Measurements from ENCODE around the gene EXOC4.
"Not testable (repeated sequence)": the region's sequence is repeated elsewhere in the genome, so short reads cannot be mapped to it uniquely, and the experiment has no call there.

Gene EXOC4

GRCh38 chr7:133857376-133858119 is 604.7 kb downstream of the EXOC4 start:
- no peak for DNase-seq

DNA sequence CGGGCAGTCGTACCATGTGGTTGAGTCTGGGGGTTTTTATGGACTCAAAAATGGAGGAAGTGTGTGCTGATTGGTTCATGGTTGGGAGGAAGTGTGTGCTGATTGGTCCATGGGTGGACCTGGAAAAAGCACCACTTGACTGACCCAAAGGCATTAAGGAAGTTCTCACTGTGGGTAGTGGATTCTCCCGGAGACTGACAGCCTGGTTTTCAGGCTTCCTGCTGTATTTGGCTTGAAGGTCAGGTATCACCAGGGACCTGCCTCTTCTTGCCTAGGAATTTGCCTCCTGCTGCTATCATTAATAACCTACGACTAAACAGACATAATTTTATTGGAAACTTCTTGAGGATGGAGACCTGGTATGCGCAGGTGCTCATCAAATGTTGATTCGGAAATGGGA is 605.4 kb downstream of the EXOC4 start:
- no peak for DNase-seq

DNA sequence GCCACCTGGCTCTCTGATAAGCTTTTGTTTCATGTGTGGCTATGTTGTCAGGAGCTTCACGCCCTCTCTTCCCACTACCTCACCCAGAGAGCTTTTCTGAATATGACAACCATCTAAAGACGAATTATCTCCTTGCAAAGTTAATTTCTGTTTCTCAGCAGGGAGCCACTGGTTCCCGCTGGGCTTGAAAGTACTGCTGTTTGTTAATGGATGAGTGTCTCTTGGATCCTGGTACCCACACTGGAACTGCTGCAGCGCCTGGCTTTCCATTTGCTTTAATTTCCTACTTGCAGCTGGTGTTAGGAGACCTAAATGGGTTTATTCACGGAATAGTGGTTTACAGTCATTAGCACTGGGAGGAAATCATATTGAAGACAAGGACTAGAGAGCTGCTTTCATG is 606.4 kb downstream of the EXOC4 start:
- DNase-seq, result no peak

- DNase-seq, result no peak
These were observed 607.1 kb downstream of the EXOC4 start for GRCh38 chr7:133859871-133860450.

GRCh38 chr7:133860628-133861335 is 607.9 kb downstream of the EXOC4 start:
- DNase-seq, result no peak

DNA sequence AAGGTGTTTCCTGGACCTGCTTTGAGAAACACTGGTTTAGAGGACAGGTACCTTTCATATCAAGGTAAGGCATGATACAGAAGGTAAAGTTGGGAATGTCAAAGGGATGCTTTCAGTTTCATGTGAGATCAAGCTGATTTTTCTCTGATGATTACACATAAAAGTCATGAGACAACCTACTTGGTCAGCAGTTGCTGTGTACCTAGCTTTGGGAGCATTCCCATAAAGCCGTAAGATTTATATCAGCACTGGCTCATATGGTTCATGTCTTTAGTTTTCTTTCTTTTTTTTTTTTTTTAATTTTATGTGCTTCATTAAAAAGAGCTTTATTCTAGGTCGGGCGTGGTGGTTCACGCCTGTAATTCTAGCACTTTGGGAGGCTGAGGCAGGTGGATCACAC is 609.0 kb downstream of the EXOC4 start:
- no peak for DNase-seq

DNA sequence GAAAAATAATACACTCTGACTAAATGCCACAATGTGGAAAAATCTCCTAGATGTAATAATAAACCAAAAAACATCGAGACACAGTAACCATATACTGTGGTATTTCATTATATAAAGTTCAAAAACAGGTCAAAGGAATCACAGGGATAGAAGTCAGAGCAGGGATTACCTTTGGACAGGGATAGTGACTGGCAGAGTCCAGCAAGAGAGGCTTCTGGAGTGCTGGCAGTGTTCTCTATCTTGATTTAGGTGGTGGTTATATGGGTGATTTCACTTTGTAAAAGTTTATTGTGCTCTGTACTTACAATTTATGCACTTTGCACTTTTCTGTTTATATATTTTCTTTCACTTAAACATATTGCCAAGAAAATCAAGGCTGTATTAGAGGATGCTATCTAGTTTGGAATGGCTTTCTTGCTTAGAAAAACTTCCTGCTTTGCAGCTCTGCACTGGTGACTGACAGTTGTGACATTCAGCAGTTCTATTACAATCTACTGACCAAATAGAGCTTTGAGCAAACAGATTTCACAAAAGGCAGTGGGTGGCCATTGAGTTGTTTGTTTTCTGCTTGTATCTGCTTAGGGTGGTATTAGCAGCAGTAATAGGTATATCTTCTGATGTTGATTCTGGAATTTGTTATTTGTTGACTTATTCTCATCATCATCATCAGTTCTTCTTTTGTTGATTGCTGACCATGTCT is 610.6 kb downstream of the EXOC4 start:
- no peak for DNase-seq

DNA sequence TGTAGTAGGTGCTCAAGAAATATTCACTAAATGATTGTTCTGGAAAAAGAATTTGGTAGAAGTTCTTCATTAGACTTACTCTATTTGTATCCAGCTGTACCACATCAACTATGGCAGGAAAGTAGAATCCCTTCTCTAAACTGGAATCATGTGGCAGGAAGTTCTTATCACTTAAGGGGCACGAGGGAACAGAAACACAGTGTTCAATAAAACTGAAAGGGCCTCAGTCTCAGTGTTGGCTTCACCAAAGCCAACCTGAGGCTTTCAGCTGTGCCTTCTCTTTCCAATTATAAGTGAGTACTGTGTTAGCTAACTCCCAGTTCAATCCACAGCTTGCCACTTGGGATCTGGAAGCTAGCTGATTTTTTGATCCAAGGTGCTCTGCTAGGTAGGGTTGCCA is 616.7 kb downstream of the EXOC4 start:
- DNase-seq, result no peak

DNA sequence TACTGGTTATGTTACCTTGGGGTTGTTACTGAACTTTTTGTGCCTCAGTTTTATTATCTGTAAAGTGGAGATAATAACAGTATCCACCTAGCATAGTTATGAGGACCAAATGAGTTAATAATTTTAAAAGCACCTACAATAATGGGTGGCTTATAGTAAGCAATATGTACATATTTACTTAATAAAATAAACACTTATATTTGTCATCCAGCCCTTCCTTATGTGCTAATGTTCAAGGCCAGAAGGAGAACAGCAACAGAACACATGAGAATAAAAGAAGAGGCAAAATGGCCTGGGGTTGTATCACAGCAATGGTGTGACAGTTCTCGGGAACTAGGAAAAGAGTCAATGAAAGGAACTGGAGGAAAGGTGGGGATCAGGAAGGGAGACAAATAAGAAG is 618.9 kb downstream of the EXOC4 start:
- DNase-seq, result no peak

DNA sequence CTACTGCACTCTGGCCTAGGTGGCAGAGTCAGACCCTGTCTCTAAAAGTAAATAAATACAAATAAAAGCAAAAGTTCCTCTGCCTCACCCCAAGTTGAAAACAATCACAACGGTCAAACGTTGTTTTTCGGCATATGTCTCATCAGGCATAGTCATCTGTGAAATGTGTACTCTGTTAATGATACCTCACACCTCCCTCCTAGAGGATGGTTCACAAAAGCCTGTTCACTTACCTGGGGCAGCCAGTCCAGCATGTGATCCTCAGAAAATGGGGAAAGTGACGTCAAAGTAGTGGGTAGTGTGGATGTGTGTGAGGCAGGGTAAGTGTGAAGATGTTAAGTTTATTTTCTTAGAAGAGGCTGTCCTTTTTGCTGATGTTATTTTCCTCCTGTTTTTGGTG is 620.3 kb downstream of the EXOC4 start:
- no peak for DNase-seq

DNA sequence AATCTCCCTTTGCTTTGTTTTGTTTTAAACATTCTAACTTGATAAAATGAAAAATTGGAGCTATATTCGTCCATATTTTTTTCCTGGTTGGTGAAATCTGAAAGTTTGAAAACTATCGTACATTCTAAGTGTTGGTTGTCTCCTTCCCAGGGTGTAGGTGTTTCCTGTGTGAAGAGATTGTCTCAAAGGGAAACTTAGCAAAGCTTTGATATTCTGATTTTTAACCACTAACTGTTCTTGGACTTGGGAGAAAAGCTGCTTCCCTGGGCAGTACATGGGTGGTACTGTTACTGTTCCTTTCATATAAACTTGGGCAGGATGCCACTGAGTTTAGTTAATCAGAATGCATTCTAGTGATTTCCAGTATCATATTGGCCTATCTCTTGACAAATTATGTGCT is 620.8 kb downstream of the EXOC4 start:
- no peak for DNase-seq

DNA sequence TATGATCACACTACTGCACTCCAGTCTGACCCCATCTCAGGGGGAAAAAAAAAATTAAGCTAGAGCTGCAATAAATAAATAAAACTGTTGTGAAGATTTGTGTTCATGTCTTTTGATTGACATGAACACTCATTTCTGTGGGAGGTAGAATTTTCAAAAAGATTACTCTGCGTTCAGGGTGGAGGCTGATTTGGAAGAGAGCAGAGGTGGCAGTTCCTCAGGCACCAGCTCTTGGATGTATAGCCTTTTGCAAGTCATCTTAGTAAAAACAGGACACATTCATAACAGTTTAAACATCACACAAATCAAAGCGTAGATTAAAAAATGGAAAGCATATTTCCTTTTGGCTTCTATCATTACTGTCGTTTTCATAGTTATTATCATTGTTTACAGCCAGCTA is 630.7 kb downstream of the EXOC4 start:
- no peak for DNase-seq

DNA sequence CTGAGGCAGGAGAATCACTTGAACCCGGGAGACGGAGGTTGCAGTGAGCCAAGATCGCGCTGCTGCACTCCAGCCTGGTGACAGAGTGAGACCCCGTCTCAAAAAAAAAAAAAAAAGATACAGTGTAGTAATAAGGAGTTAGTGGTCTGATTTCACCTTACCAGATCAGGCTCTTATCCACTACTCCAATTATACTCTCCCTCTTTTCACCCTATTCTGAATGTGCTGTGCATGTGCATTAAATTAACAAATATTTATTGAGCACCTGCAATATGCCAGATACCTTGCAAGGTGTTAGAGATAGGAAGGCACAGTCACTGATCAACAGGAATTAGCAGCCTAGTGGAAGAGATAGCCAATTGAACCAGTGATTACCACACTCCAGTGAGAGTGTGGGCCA is 632.3 kb downstream of the EXOC4 start:
- DNase-seq, result no peak

DNA sequence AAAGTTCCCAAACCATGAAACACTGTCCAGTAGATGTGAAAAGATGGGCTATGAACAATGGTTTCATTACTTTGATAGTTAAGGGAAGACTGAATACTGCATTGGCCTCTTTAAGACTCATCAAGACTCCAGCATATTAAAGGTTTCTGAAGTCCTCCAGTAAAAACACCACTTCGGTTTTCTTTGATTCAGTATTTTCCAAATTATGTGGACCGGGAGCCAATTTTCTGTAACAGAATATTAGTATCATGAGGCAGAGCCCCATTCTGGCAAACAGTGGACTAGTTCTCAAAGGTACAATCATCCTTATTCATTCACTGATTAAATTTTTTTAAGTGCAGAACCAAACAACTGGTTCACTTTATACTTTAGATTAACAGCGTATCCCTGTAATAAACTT is 633.2 kb downstream of the EXOC4 start:
- DNase-seq, result no peak

DNA sequence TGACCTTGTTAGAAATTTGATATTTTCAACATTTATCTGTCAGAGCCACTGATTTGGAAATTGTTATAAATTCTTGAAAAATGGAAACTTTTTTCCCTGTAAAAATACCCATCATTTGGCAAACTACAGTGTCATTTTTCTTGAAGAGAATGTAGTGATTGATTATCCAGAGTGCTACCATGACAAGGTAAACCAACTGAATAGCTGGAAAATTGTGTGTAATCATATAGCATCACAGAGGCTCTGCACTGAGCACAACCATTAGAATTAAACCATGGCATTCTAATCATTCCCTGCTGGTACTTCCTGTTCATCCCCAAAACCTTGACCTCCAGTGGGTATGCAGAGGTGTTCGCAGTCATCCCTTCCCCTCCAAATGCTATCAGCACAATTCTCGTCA is 633.9 kb downstream of the EXOC4 start:
- DNase-seq, result no peak

DNA sequence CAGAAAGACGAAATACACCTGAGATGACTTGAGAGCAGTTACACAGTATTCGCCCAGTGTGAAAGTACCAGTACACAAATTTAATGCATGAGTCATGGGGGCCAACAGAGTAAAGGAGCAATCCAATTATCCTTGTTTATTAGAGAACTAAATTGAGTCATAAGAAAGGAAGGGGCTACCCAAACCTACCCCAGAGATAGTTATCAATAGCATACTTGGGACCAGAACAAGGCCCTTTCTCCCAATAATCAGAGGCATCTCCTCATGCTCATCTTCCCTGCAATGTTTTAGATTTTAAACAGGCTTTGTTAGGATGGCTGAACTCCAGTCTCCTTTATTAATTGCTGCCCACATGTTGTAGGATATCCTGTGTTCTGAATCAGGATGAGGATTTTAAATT is 634.6 kb downstream of the EXOC4 start:
- no peak for DNase-seq

DNA sequence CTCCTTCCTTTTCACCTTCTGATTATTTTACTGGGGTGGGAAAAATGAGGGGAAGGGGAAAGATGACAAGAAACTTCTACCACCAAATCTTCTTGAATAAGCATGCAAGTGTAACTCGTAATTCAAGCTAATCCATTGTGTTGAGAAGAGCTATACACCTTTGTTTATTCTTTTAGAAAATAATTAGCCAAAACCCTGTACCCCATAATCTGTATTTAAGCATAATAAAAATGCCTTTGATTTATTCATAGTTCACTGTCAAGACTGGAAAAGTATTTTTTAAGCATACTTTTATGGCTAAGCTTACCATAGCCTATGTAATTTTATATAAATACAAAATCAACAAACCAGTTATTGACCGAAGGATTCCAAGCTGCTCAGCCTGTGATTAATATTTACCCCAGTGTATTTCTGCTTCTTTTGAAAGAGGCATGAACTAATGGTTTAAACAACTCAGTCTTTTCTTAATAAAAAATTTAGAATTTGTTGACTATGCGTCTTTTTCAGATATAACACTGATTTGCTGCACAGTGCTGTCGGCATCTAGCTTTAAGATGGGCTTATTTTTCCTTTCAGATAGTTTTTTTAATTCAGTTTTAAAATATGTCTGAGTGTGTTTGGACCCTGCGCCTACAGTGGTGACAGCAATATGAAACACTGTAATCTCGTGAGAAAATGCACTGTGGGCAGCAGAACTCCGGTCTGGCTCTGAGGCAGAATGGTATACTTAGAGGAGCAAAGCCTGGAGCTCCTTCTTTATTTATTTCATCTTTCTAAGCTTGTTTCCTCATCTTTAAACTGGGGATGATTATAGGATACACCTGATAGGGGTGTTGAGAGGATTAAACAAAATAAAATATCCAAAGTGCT is 635.4 kb downstream of the EXOC4 start:
- DNase-seq, result no peak

- DNase-seq, result no peak
These were observed 651.9 kb downstream of the EXOC4 start for GRCh38 chr7:133904776-133905175.

DNA sequence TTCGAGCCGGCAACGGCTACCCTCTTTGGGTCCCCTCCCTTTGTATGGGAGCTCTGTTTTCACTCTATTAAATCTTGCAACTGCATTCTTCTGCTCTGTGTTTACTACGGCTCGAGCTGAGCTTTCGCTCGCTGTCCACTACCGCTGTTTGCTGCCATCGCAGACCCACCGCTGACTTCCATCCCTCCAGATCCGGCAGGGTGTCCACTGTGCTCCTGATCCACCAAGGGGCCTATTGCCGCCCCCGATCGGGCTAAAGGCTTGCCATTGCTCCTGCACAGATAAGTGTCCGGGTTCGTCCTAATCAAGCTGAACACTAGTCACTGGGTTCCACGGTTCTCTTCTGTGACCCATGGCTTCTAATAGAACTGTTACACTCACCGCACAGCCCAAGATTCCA is 653.7 kb downstream of the EXOC4 start:
- DNase-seq, result not testable (repeated sequence)

DNA sequence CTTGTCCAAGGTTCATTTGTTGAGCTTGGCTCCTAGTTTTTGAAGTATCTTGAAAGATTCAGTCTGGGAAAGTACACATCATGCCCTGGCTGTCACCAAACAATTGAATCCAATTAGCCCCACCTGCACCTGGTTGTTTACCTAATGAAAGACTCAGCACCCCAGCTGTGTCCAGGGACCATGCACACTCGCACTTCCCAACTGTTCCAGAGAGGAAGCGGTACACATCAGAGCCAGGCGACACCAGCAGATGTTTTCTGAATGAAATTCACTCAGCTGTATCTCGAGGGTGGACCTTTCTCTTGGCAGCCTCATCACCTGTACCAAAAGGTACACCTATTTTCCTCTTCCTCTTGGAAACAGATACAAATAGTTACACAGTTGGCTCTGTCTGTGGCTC is 657.9 kb downstream of the EXOC4 start:
- no peak for DNase-seq

- DNase-seq, result no peak
These were observed 658.8 kb downstream of the EXOC4 start for GRCh38 chr7:133911724-133912123.

DNA sequence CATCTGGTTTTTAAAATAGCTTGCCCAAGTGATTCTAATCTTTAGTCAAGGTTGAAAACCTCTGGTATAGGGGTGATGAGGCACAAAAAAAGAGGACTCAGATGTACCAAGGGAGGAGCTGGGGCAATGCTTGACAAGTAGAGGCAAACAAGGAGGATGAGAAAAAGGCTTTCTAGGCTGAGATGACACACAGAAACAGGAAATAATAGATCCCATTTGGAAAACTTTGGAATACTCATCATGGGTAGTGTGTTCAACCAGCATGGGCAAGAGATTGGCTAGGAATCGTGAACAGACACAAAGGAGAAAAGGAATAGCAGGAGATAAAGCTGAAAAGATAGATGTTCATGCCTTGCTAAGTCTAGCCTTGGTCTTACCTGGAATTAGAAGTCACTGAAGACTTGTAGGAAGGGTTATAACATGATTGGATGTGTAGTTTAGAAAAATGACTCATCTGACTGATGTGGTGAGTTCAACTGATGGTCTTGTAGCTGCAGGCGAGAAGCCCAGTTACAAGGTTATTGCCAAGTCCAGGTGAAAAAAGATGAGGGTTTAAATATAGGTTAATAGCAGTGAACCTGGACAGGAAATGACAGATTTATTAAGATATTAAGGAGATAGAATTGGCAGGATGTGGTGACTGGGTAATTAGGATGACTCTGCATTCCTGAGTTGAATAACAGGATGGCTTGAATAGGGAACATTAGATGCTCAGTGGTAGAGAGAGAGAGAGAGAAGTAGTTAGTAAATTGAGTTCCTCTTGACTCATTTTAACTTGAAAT is 660.2 kb downstream of the EXOC4 start:
- DNase-seq, result no peak
